ENCODE results near the gene PTPRE. TPM values are rescaled to one million over a fixed set of nuclear protein-coding genes. Genes with fewer than 3 reads are reported as not detected.

The PTPRE gene
- total RNA-seq, 2 experiments from 2014 or later: 26.8 to 37.3 TPM

GRCh38 chr10:127907411-127908105 is 655 bp downstream of the PTPRE start:
- DNase-seq (no peak), ATAC-seq (ENCODE audit: low read depth) (peak; percentile 28)
- POLR2A ChIA-PET: interaction anchor here (1.0 kb wide), 1 partner anchor 104 kb away, joined by 5 read pairs; no protein-coding TSS in a partner anchor
- Mint-ChIP-seq H3K27me3 (peaks cover 38% of the 10 kb centered on the region), H3K9me3 (no peaks in the 10 kb centered on the region), H3K36me3 (no peaks in the 10 kb centered on the region), H3K27ac (no peak overlapping the region), H3K4me1 (no peaks in the 10 kb centered on the region), H3K4me3 (peak overlapping the region; percentile 2)

DNA sequence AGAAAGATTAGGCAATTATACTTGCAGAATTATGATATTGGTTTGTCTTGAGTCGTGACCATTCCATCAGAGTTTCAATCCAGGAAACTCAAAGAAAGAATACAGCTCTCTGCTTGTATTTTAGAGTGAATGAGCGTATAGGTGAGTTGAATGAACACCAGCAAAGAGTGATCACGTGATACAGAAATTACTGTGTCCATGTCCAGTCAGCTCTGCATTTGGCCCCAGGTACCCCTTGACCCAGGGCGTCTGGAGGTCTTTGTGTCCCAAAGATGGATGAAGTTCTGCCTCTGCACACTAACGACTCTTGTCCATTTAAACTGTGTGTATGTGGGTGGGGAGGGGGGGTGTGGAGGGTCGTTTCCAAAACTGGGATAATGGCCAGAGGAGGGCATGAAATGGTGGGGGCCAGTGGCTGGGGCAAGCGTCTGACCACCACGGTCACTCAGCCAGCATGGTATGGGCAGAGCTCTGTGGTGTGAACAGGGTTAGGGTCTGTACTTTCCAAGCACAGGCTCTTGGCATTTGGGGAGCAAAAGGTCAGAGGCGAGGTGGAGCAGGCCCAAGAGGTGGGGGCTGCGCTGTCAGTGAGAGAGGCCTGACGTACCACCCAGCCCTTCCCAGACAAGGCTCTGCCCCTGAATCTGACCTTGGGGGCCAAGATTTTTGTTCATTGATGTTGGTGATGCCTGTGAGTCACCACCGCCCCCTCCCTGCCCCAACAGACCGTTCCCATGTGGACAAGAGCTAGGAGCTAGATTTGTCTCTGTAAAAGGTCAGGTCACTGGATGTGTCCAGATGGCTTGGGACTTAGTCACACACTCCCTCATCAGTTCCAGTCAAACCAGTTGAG is 1.4 kb downstream of the PTPRE start:
- H3K9me3 Mint-ChIP-seq: no peaks in the 10 kb centered on the region
- H3K36me3 Mint-ChIP-seq: no peaks in the 10 kb centered on the region
- no peak for DNase-seq
- POLR2A ChIA-PET: no interaction called here
- H3K27me3 Mint-ChIP-seq: peaks cover 33% of the 10 kb centered on the region
- no peaks in the 10 kb centered on the region for H3K4me1 Mint-ChIP-seq
- no peak for ATAC-seq (ENCODE audit: low read depth)
- H3K27ac Mint-ChIP-seq: no peak overlapping the region
- peak overlapping the region; percentile 2 for H3K4me3 Mint-ChIP-seq

- no peak overlapping the region for H3K27ac Mint-ChIP-seq
- H3K4me3 Mint-ChIP-seq: no peak overlapping the region
- POLR2A ChIA-PET: no interaction called here
- DNase-seq (no peak), ATAC-seq (ENCODE audit: low read depth) (no peak)
- no peaks in the 10 kb centered on the region for H3K36me3 Mint-ChIP-seq
- peaks cover 28% of the 10 kb centered on the region for H3K27me3 Mint-ChIP-seq
- no peaks in the 10 kb centered on the region for H3K9me3 Mint-ChIP-seq
- no peaks in the 10 kb centered on the region for H3K4me1 Mint-ChIP-seq
Observed at GRCh38 chr10:127908959-127909267, 2.0 kb downstream of the PTPRE start.

- no peak for DNase-seq
- POLR2A ChIA-PET: no interaction called here
- H3K9me3 Mint-ChIP-seq: no peaks in the 10 kb centered on the region
- H3K4me3 Mint-ChIP-seq: no peak overlapping the region
- no peak for ATAC-seq (ENCODE audit: low read depth)
- H3K4me1 Mint-ChIP-seq: no peaks in the 10 kb centered on the region
- peaks cover 28% of the 10 kb centered on the region for H3K27me3 Mint-ChIP-seq
- no peak overlapping the region for H3K27ac Mint-ChIP-seq
- H3K36me3 Mint-ChIP-seq: no peaks in the 10 kb centered on the region
Observed at GRCh38 chr10:127909716-127910463, 3.0 kb downstream of the PTPRE start.

- Mint-ChIP-seq H3K4me3 (no peak overlapping the region), H3K27me3 (peaks cover 23% of the 10 kb centered on the region), H3K36me3 (no peaks in the 10 kb centered on the region)
Observed at GRCh38 chr10:127910464-127910770, 3.5 kb downstream of the PTPRE start.

GRCh38 chr10:127911218-127911866 is 4.4 kb downstream of the PTPRE start:
- POLR2A ChIA-PET: no interaction called here
- Mint-ChIP-seq H3K27me3 (peaks cover 15% of the 10 kb centered on the region), H3K27ac (no peak overlapping the region), H3K9me3 (peaks cover 2% of the 10 kb centered on the region), H3K4me3 (no peak overlapping the region), H3K4me1 (no peaks in the 10 kb centered on the region), H3K36me3 (no peaks in the 10 kb centered on the region)
- DNase-seq (no peak), ATAC-seq (ENCODE audit: low read depth) (no peak)

More at GRCh38 chr10:127910464-127910770, 3.5 kb downstream of the PTPRE start:
- H3K27ac Mint-ChIP-seq: no peak overlapping the region
- DNase-seq: no peak
- H3K4me1 Mint-ChIP-seq: no peaks in the 10 kb centered on the region
- POLR2A ChIA-PET: no interaction called here
- no peak for ATAC-seq (ENCODE audit: low read depth)
- no peaks in the 10 kb centered on the region for H3K9me3 Mint-ChIP-seq

DNA sequence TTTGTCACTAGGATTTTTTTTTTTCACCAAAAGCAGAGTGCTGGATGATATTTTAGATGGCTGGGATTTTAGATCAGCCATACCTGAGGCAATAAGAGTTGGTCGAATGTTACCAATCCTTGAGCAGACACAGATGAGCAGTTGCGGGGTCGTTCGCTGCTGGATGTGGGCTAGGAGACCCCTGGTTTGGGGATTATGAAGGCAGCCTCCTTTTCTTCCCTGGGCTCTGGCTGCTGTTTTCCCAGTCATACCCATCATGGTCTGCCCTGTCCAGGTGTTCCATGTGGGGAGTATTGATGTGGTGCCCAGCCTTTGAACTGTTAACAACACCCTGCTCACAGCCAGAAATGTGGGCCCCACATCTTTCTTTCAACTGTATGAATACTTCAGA is 5.0 kb downstream of the PTPRE start:
- Mint-ChIP-seq H3K27me3 (peaks cover 13% of the 10 kb centered on the region), H3K4me1 (no peaks in the 10 kb centered on the region), H3K36me3 (no peaks in the 10 kb centered on the region), H3K4me3 (no peak overlapping the region), H3K27ac (no peak overlapping the region), H3K9me3 (peaks cover 3% of the 10 kb centered on the region)
- POLR2A ChIA-PET: no interaction called here
- ATAC-seq (ENCODE audit: low read depth) (no peak), DNase-seq (no peak)

DNA sequence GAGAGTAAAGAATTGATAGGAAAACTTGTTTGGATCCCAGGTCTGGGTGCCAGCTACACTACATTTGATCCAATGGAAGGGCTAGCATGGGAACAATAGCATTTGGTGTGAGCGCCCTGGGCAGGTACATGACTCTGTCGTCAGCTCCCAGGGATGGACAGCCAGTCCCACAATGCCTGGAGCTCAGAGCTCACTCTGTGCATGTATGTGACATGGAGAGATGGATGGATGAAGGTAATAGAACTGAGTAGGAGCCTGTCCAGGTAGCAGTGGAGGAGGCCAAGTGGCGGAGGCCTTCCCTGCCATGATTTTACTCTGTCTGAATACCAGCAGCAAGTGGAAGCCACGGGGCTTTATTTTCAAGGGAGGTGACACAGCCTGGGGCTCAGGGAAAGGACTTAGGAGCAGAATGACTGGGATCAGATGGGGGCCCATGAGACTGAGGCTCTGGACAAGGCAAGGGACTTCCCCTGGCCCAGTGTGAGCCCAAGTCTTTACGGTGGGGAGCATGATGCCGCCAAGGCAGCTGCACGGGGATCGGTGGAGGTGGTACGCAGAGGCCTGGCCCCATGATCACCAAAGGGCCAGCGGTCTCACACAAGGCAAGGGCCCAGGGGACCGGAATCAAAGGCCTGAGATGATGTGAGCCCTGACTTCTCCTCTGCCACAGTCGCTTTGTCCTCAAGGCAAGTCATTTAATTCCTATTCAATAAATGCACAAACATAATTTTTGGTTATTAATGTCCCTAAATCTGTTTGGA is 5.9 kb downstream of the PTPRE start:
- no peaks in the 10 kb centered on the region for H3K4me1 Mint-ChIP-seq
- H3K9me3 Mint-ChIP-seq: peaks cover 3% of the 10 kb centered on the region
- no peak overlapping the region for H3K4me3 Mint-ChIP-seq
- ATAC-seq (ENCODE audit: low read depth) (no peak), DNase-seq (no peak)
- H3K27ac Mint-ChIP-seq: no peak overlapping the region
- no peaks in the 10 kb centered on the region for H3K36me3 Mint-ChIP-seq
- H3K27me3 Mint-ChIP-seq: peaks cover 13% of the 10 kb centered on the region
- POLR2A ChIA-PET: no interaction called here

GRCh38 chr10:127913368-127913759 is 6.5 kb downstream of the PTPRE start:
- no peaks in the 10 kb centered on the region for H3K4me1 Mint-ChIP-seq

DNA sequence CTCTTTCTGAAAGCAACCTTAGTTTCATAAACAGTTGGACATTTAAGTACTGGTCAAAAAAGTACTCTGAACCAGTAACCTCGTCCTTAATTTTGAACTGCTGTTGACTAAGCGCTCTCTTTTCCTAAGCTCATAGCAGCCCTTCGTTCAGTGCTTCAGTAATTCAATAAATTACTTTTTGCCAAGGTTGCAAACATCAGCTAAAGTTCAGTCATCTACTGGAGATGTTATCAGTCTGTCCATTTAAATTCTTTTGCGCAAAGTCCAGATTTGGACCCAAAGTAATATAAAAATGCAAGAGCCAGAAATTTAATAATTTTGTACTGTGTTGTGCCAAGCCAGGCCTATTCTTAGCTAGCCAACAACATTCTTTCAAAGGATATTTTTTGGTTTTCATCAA is 8.4 kb downstream of the PTPRE start:
- H3K27me3 Mint-ChIP-seq: no peaks in the 10 kb centered on the region
- POLR2A ChIA-PET: no interaction called here
- no peak overlapping the region for H3K27ac Mint-ChIP-seq
- H3K36me3 Mint-ChIP-seq: no peaks in the 10 kb centered on the region
- no peak overlapping the region for H3K4me3 Mint-ChIP-seq
- peaks cover 8% of the 10 kb centered on the region for H3K4me1 Mint-ChIP-seq
- DNase-seq (no peak), ATAC-seq (ENCODE audit: low read depth) (no peak)
- H3K9me3 Mint-ChIP-seq: peaks cover 3% of the 10 kb centered on the region

More at GRCh38 chr10:127913368-127913759, 6.5 kb downstream of the PTPRE start:
- H3K36me3 Mint-ChIP-seq: no peaks in the 10 kb centered on the region
- H3K27me3 Mint-ChIP-seq: peaks cover 7% of the 10 kb centered on the region
- POLR2A ChIA-PET: no interaction called here
- H3K4me3 Mint-ChIP-seq: no peak overlapping the region
- ATAC-seq (ENCODE audit: low read depth) (no peak), DNase-seq (no peak)
- no peak overlapping the region for H3K27ac Mint-ChIP-seq
- H3K9me3 Mint-ChIP-seq: peaks cover 3% of the 10 kb centered on the region

- Mint-ChIP-seq H3K27ac (no peak overlapping the region), H3K4me1 (peaks cover 8% of the 10 kb centered on the region), H3K36me3 (no peaks in the 10 kb centered on the region), H3K27me3 (no peaks in the 10 kb centered on the region), H3K9me3 (peaks cover 3% of the 10 kb centered on the region), H3K4me3 (no peak overlapping the region)
- no peak for DNase-seq
- ATAC-seq (ENCODE audit: low read depth): no peak
- POLR2A ChIA-PET: no interaction called here
Observed at GRCh38 chr10:127916826-127917225, 9.9 kb downstream of the PTPRE start.

GRCh38 chr10:127918572-127918971 is 11.7 kb downstream of the PTPRE start:
- DNase-seq (no peak), ATAC-seq (ENCODE audit: low read depth) (no peak)
- H3K27ac Mint-ChIP-seq: no peak overlapping the region
- H3K4me1 Mint-ChIP-seq: peaks cover 8% of the 10 kb centered on the region
- H3K9me3 Mint-ChIP-seq: peaks cover 3% of the 10 kb centered on the region
- no peaks in the 10 kb centered on the region for H3K36me3 Mint-ChIP-seq
- H3K4me3 Mint-ChIP-seq: no peak overlapping the region
- no peaks in the 10 kb centered on the region for H3K27me3 Mint-ChIP-seq
- POLR2A ChIA-PET: no interaction called here
